ENCODE data around the gene FLT1. TPM values are rescaled to one million over a fixed set of nuclear protein-coding genes. Genes with fewer than 3 reads are reported as not detected.

FLT1 gene
- total RNA-seq, 1 experiment from 2014 or later: 0.25 TPM

DNA sequence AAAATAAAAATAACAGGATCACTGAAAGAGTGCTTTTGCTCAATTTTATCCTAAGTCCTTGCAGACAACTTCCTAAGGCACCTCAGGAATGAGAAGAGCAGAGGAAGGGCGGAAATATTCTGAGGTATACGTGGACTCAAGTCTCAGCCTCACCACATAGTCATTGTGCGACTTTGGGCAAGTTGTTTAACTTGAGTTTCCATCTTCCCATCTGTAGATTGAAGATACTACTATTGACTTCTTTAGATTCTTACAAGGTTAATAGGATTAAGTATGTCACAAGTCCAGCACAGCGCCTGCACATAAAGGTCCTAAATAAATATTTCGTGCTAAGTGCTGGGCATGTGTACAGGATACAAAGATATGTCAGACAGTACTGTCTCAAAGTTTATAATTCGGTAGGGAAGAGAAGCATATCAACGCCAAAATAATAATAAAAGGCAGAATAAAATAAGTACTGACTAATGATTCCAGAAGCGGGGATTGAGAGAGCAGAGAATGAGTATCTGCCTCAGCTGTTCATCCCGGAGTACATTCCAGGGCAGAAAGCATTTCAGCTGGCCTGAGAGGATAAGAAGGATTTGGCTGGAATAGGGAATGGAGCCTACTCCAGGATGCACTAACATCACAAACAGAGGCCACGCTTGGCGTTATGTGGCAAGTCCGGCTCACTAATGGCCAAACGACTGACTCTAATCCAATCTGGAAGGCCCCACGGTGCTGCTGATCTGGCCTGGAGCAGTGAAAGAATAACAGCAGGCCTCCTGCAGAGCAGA is 139.7 kb downstream of the FLT1 start:
- intact Hi-C loops (cut with micrococcal nuclease): no loop called here
- Histone ChIP-seq H3K36me3 (ENCODE audit: control insufficient read depth in 1 of 2, insufficient read depth in 2 of 2, low read length in 2 of 2) (no peaks in the 10 kb centered on the region), H3K27ac (ENCODE audit: low read depth, low read length) (no peak overlapping the region), H4K20me1 (ENCODE audit: insufficient read depth) (no peaks in the 10 kb centered on the region), H3K9me2 (ENCODE audit: insufficient read depth) (no peaks in the 10 kb centered on the region), H3K79me2 (ENCODE audit: insufficient read depth, low read length) (no peaks in the 10 kb centered on the region), H3K4me2 (ENCODE audit: low read length) (no peak overlapping the region), H3K27me3 (ENCODE audit: insufficient read depth, low read length) (no peaks in the 10 kb centered on the region), H3K9ac (ENCODE audit: low read length) (no peak overlapping the region), H3K4me3 (replicated peaks in 1 of 2; ENCODE audit: low read depth in 1 of 2, low read length in 2 of 2) (no peak overlapping the region), H3K4me1 (ENCODE audit: control insufficient read depth in 1 of 2, insufficient read depth in 2 of 2, low read length in 2 of 2) (no peaks in the 10 kb centered on the region), H2AFZ (ENCODE audit: low read depth, low read length, poor library complexity, severe bottlenecking) (no peak overlapping the region), H3K9me3 (ENCODE audit: control insufficient read depth in 1 of 2, insufficient read depth in 1 of 2, low read depth in 1 of 2, low read length in 2 of 2) (no peaks in the 10 kb centered on the region)
- ATAC-seq (no peak), DNase-seq (ENCODE audit: low read depth, low spot score) (no peak)
- POLR2A ChIA-PET: no interaction called here
- no peak for TF ChIP-seq EZH2phosphoT487 (IDR thresholded peaks at IDR 0.05; ENCODE audit: borderline replicate concordance)
- no peak for TF ChIP-seq REST (IDR thresholded peaks at IDR 0.05; ENCODE audit: low read depth)
- no peak for TF ChIP-seq CBX3 (IDR thresholded peaks at IDR 0.05; ENCODE audit: low read depth)
- no peak for TF ChIP-seq ZFX (IDR thresholded peaks at IDR 0.05)
- TF ChIP-seq ZNF274 (IDR thresholded peaks at IDR 0.05; ENCODE audit: low read depth, low read length): no peak
- TF ChIP-seq TCF7L2 (IDR thresholded peaks at IDR 0.05; ENCODE audit: borderline replicate concordance, extremely low read depth, insufficient read depth, insufficient read length): no peak
- no peak for TF ChIP-seq RAD21 (IDR thresholded peaks at IDR 0.05; ENCODE audit: low read depth)
- TF ChIP-seq MAX (IDR thresholded peaks at IDR 0.05): no peak
- no peak for TF ChIP-seq CEBPB (IDR thresholded peaks at IDR 0.05; ENCODE audit: low read depth)
- no peak for TF ChIP-seq POLR2A (IDR thresholded peaks at IDR 0.05; ENCODE audit: borderline replicate concordance, extremely low read depth, insufficient read depth, insufficient read length)
- TF ChIP-seq SIN3A (IDR thresholded peaks at IDR 0.05; ENCODE audit: low read depth): no peak
- RAD21 ChIA-PET (ENCODE audit: low non-redundant PET in 1 of 2, low total read pairs in 2 of 2, uncharacterized antibody in 2 of 2, unreplicated experiment in 2 of 2): no interaction called here
- no TSS peak for BruUV-seq (replicated peaks)
- CTCF ChIA-PET: no interaction called here
